Measurements from ENCODE around the gene PSTPIP2.

The PSTPIP2 gene

DNA sequence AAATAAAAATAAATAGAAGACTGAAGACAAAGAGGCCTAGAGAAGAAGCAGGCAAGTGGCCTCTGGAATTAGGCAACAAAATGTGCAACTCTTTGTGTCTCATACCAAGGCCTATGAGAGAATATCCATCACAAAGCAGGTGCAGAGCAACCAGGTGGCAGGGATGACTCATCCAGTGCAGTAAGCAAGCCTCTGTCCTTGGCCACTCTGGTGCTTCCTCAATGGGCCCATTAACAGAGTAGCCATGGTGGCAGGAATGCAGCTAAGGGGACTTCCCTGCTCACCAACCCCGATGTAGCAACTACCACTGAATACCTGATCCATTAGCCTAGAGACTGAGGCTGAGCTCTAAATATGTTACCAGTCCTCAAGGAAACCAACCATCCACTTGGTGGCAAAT is 94.0 kb downstream of the PSTPIP2 start:
- Histone ChIP-seq H3K14ac (ENCODE audit: low read length) (no peak overlapping the region), H3K9ac (ENCODE audit: low read length) (no peak overlapping the region), H3K4ac (ENCODE audit: low read depth, low read length) (no peak overlapping the region), H3K27me3 (ENCODE audit: insufficient read depth, low read length) (no peaks in the 10 kb centered on the region), H3K79me2 (ENCODE audit: control insufficient read depth, insufficient read depth, low read length, poor library complexity) (no peaks in the 10 kb centered on the region), H2BK12ac (ENCODE audit: low read length) (no peak overlapping the region), H2AK5ac (ENCODE audit: low read length) (no peak overlapping the region), H3K4me3 (ENCODE audit: low read depth, low read length) (no peak overlapping the region), H4K8ac (ENCODE audit: low read depth, low read length) (no peak overlapping the region), H4K91ac (ENCODE audit: low read depth, low read length) (no peak overlapping the region), H2BK120ac (ENCODE audit: insufficient read depth, low read length, poor library complexity) (no peak overlapping the region), H3K79me1 (ENCODE audit: low read length) (no peaks in the 10 kb centered on the region), H3K4me1 (ENCODE audit: control insufficient read depth in 1 of 2, insufficient read depth in 2 of 2, low read length in 2 of 2) (peaks cover 4 to 5% of the 10 kb centered on the region in 2 experiments), H3K27ac (ENCODE audit: low read depth, low read length) (no peak overlapping the region), H3K4me2 (ENCODE audit: low read length) (no peak overlapping the region), H2AFZ (ENCODE audit: insufficient read depth, low read length, poor library complexity) (no peak overlapping the region), H3K9me3 (ENCODE audit: insufficient read depth, low read depth, low read length) (no peaks in the 10 kb centered on the region), H3K18ac (ENCODE audit: low read length) (no peak overlapping the region), H2BK5ac (ENCODE audit: low read depth, low read length, poor library complexity) (no peak overlapping the region), H4K12ac (ENCODE audit: low read depth, low read length) (no peak overlapping the region), H3K36me3 (ENCODE audit: control insufficient read depth in 1 of 2, insufficient read depth in 2 of 2, low read length in 2 of 2) (peaks cover 2% of the 10 kb centered on the region in 2 experiments), H3K23ac (ENCODE audit: low read length) (no peak overlapping the region)
- WGBS (ENCODE audit: extremely low coverage, insufficient coverage, insufficient read length) = no CpG with 5 or more reads among the region's 1 CpG
- peak; percentile 51 to 60 for DNase-seq

GRCh38 chr18:45976974-45977373 is 95.1 kb downstream of the PSTPIP2 start:
- Histone ChIP-seq H4K8ac (ENCODE audit: low read depth, low read length) (no peak overlapping the region), H2BK5ac (ENCODE audit: low read depth, low read length, poor library complexity) (no peak overlapping the region), H3K14ac (ENCODE audit: low read length) (no peak overlapping the region), H3K4me2 (ENCODE audit: low read length) (no peak overlapping the region), H3K4me3 (ENCODE audit: low read depth, low read length) (no peak overlapping the region), H2BK120ac (ENCODE audit: insufficient read depth, low read length, poor library complexity) (no peak overlapping the region), H3K18ac (ENCODE audit: low read length) (no peak overlapping the region), H3K4ac (ENCODE audit: low read depth, low read length) (no peak overlapping the region), H3K79me1 (ENCODE audit: low read length) (no peaks in the 10 kb centered on the region), H3K27me3 (ENCODE audit: insufficient read depth, low read length) (no peaks in the 10 kb centered on the region), H3K9ac (ENCODE audit: low read length) (no peak overlapping the region), H4K91ac (ENCODE audit: low read depth, low read length) (no peak overlapping the region), H3K4me1 (ENCODE audit: control insufficient read depth in 1 of 2, insufficient read depth in 2 of 2, low read length in 2 of 2) (peaks cover 4 to 5% of the 10 kb centered on the region in 2 experiments), H3K79me2 (ENCODE audit: control insufficient read depth, insufficient read depth, low read length, poor library complexity) (no peaks in the 10 kb centered on the region), H2AK5ac (ENCODE audit: low read length) (no peak overlapping the region), H2AFZ (ENCODE audit: insufficient read depth, low read length, poor library complexity) (no peak overlapping the region), H3K23ac (ENCODE audit: low read length) (no peak overlapping the region), H3K36me3 (ENCODE audit: control insufficient read depth in 1 of 2, insufficient read depth in 2 of 2, low read length in 2 of 2) (no peaks in the 10 kb centered on the region), H2BK12ac (ENCODE audit: low read length) (no peak overlapping the region), H3K27ac (ENCODE audit: low read depth, low read length) (no peak overlapping the region), H3K9me3 (ENCODE audit: insufficient read depth, low read depth, low read length) (no peaks in the 10 kb centered on the region), H4K12ac (ENCODE audit: low read depth, low read length) (no peak overlapping the region)
- DNase-seq = no peak
- no CpG with 5 or more reads among the region's 5 CpGs for WGBS (ENCODE audit: extremely low coverage, insufficient coverage, insufficient read length)

DNA sequence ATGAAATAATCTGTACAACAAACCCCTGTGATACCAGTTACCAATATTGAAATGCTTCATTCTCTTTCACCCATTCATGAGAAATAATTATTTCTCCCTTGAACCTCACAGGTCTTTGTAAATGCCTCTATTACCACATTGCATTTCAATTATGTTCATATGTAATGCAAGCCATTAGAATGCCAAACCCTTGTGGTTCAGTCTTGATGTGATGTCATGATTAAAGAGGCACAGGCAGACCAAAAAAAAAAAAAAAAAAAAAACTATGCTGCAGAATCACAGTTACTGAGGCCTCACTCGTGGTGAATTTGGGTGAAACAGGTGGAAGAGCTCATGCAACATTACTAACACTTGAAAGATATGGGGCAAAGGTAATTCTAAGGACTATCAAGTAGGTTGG is 95.5 kb downstream of the PSTPIP2 start:
- H2AFZ ChIP-seq (ENCODE audit: insufficient read depth, low read length, poor library complexity) = no peak overlapping the region
- no peak overlapping the region for H2BK120ac ChIP-seq (ENCODE audit: insufficient read depth, low read length, poor library complexity)
- no peak overlapping the region for H3K23ac ChIP-seq (ENCODE audit: low read length)
- no peak overlapping the region for H4K8ac ChIP-seq (ENCODE audit: low read depth, low read length)
- no peaks in the 10 kb centered on the region for H3K79me2 ChIP-seq (ENCODE audit: control insufficient read depth, insufficient read depth, low read length, poor library complexity)
- H2AK5ac ChIP-seq (ENCODE audit: low read length) = no peak overlapping the region
- no peak overlapping the region for H3K9ac ChIP-seq (ENCODE audit: low read length)
- H3K4me2 ChIP-seq (ENCODE audit: low read length) = no peak overlapping the region
- H3K4me3 ChIP-seq (ENCODE audit: low read depth, low read length) = no peak overlapping the region
- H3K14ac ChIP-seq (ENCODE audit: low read length) = no peak overlapping the region
- no peaks in the 10 kb centered on the region for H3K79me1 ChIP-seq (ENCODE audit: low read length)
- H4K91ac ChIP-seq (ENCODE audit: low read depth, low read length) = no peak overlapping the region
- H3K4me1 ChIP-seq (ENCODE audit: control insufficient read depth in 1 of 2, insufficient read depth in 2 of 2, low read length in 2 of 2) = peaks cover 4 to 5% of the 10 kb centered on the region in 2 experiments
- no peak overlapping the region for H2BK12ac ChIP-seq (ENCODE audit: low read length)
- H3K4ac ChIP-seq (ENCODE audit: low read depth, low read length) = no peak overlapping the region
- no peak for DNase-seq
- H3K9me3 ChIP-seq (ENCODE audit: insufficient read depth, low read depth, low read length) = no peaks in the 10 kb centered on the region
- no peaks in the 10 kb centered on the region for H3K36me3 ChIP-seq (ENCODE audit: control insufficient read depth in 1 of 2, insufficient read depth in 2 of 2, low read length in 2 of 2)
- no peak overlapping the region for H2BK5ac ChIP-seq (ENCODE audit: low read depth, low read length, poor library complexity)
- H3K27ac ChIP-seq (ENCODE audit: low read depth, low read length) = no peak overlapping the region
- H3K18ac ChIP-seq (ENCODE audit: low read length) = no peak overlapping the region
- no CpG with 5 or more reads among the region's 1 CpG for WGBS (ENCODE audit: extremely low coverage, insufficient coverage, insufficient read length)
- H3K27me3 ChIP-seq (ENCODE audit: insufficient read depth, low read length) = no peaks in the 10 kb centered on the region
- no peak overlapping the region for H4K12ac ChIP-seq (ENCODE audit: low read depth, low read length)

DNA sequence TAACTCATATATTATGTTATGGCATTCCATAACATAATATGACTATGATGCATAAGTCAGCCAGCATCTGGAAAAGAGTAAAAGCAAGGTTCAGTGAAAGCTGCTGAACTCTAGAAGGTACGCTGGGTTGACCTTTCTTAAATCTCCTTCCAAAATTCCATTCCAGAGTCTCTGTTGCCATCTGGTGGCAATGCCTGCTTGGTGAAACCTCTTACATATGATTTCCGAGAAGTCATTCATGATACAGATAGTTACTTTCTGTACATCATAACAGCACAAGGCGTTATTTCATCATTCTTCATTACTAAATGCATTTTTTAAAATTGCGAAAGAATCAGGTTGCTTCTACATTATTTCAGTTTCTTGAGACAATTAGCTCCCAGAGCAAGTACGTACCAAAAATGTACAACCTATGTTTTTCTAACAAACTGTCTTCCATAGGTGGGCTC is 97.9 kb downstream of the PSTPIP2 start:
- Histone ChIP-seq H3K4ac (ENCODE audit: low read depth, low read length) (no peak overlapping the region), H3K23ac (ENCODE audit: low read length) (no peak overlapping the region), H2BK120ac (ENCODE audit: insufficient read depth, low read length, poor library complexity) (no peak overlapping the region), H3K9me3 (ENCODE audit: insufficient read depth, low read depth, low read length) (no peaks in the 10 kb centered on the region), H4K8ac (ENCODE audit: low read depth, low read length) (no peak overlapping the region), H3K27me3 (ENCODE audit: insufficient read depth, low read length) (no peaks in the 10 kb centered on the region), H2BK12ac (ENCODE audit: low read length) (no peak overlapping the region), H3K4me2 (ENCODE audit: low read length) (no peak overlapping the region), H3K27ac (ENCODE audit: low read depth, low read length) (no peak overlapping the region), H4K91ac (ENCODE audit: low read depth, low read length) (no peak overlapping the region), H4K12ac (ENCODE audit: low read depth, low read length) (no peak overlapping the region), H2AFZ (ENCODE audit: insufficient read depth, low read length, poor library complexity) (no peak overlapping the region), H3K9ac (ENCODE audit: low read length) (no peak overlapping the region), H3K36me3 (ENCODE audit: control insufficient read depth in 1 of 2, insufficient read depth in 2 of 2, low read length in 2 of 2) (no peaks in the 10 kb centered on the region), H3K79me2 (ENCODE audit: control insufficient read depth, insufficient read depth, low read length, poor library complexity) (no peaks in the 10 kb centered on the region), H3K4me3 (ENCODE audit: low read depth, low read length) (no peak overlapping the region), H3K14ac (ENCODE audit: low read length) (no peak overlapping the region), H2AK5ac (ENCODE audit: low read length) (no peak overlapping the region), H2BK5ac (ENCODE audit: low read depth, low read length, poor library complexity) (no peak overlapping the region), H3K4me1 (ENCODE audit: control insufficient read depth in 1 of 2, insufficient read depth in 2 of 2, low read length in 2 of 2) (no peaks in the 10 kb centered on the region), H3K79me1 (ENCODE audit: low read length) (no peaks in the 10 kb centered on the region), H3K18ac (ENCODE audit: low read length) (no peak overlapping the region)
- WGBS (ENCODE audit: extremely low coverage, insufficient coverage, insufficient read length) = no CpG with 5 or more reads among the region's 5 CpGs
- DNase-seq = peak; percentile 82 to 93
